ENCODE measurements around the gene DNAH1. TPM values are rescaled to one million over a fixed set of nuclear protein-coding genes. Genes with fewer than 3 reads are reported as not detected.

DNAH1 gene
- total RNA-seq, 1 donor from 2014 or later = 3.3 TPM

DNA sequence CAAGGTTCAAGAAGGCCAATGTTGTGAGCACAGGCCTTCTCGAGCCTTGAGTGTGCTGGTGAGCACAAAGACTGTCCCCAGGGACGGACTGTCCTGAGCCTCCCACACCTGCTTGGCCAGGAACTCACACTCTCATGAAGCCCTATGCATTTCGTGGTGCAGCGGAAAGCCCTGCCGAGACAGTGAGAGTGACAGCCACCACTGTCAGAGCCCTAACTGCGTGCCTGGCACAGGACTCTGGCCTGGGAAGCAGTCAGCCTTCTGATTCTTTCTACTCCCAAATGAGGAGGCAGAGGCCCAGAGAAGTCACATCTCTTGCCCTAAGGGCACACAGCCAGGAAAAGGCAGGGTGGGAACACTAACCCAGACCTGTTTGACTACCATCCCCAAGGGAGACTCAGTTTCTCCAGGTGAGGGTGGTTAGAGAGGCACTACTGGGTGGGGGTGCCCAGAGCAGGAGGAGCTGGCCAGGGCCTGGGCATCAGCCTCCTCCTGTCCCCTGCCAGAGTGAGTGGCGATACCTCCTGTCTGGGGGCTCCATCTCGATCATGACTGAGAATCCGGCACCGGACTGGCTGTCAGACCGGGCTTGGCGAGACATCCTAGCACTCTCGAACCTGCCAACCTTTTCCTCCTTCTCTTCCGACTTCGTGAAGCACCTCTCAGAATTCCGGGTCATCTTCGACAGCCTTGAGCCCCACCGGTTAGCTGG lies 78.0 kb downstream of the DNAH1 start:
- Mint-ChIP-seq H3K27me3 (ENCODE audit: unreplicated experiment) (peaks cover 15% of the 10 kb centered on the region), H3K27ac (ENCODE audit: unreplicated experiment) (peak overlapping the region; percentile 14), H3K4me1 (ENCODE audit: unreplicated experiment) (no peaks in the 10 kb centered on the region), H3K9me3 (ENCODE audit: unreplicated experiment) (no peaks in the 10 kb centered on the region), H3K36me3 (ENCODE audit: low read depth, unreplicated experiment) (no peaks in the 10 kb centered on the region), H3K4me3 (ENCODE audit: unreplicated experiment) (no peak overlapping the region)
- no peak for TF ChIP-seq CTCF (IDR thresholded peaks at IDR 0.05; ENCODE audit: unreplicated experiment)
- DNase-seq (ENCODE audit: low spot score) = no peak

- no peaks in the 10 kb centered on the region for H3K9me3 Mint-ChIP-seq (ENCODE audit: unreplicated experiment)
- peaks cover 15% of the 10 kb centered on the region for H3K27me3 Mint-ChIP-seq (ENCODE audit: unreplicated experiment)
- H3K27ac Mint-ChIP-seq (ENCODE audit: unreplicated experiment) = peak overlapping the region; percentile 14
- no peaks in the 10 kb centered on the region for H3K36me3 Mint-ChIP-seq (ENCODE audit: low read depth, unreplicated experiment)
- H3K4me3 Mint-ChIP-seq (ENCODE audit: unreplicated experiment) = no peak overlapping the region
- no peak for TF ChIP-seq CTCF (IDR thresholded peaks at IDR 0.05; ENCODE audit: unreplicated experiment)
- H3K4me1 Mint-ChIP-seq (ENCODE audit: unreplicated experiment) = no peaks in the 10 kb centered on the region
- DNase-seq (ENCODE audit: low spot score) = no peak
Measured at GRCh38 chr3:52394751-52395502, 78.8 kb downstream of the DNAH1 start.

DNA sequence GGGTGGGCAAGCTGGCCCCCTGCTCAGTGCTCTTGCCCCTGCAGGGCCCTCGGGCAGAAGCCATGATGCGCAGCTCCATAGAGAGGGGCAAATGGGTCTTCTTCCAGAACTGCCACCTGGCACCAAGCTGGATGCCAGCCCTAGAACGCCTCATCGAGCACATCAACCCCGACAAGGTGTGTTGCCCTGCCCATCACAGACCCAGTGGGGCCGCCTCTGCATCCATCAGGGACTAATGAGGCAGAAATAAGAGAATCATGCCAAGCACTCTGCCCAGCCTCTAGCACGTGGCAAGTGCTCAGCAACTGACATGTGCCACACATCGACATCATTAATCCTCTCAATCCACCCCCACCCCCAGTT lies 79.4 kb downstream of the DNAH1 start:
- peaks cover 10% of the 10 kb centered on the region for H3K27me3 Mint-ChIP-seq (ENCODE audit: unreplicated experiment)
- no peaks in the 10 kb centered on the region for H3K9me3 Mint-ChIP-seq (ENCODE audit: unreplicated experiment)
- no peaks in the 10 kb centered on the region for H3K4me1 Mint-ChIP-seq (ENCODE audit: unreplicated experiment)

DNA sequence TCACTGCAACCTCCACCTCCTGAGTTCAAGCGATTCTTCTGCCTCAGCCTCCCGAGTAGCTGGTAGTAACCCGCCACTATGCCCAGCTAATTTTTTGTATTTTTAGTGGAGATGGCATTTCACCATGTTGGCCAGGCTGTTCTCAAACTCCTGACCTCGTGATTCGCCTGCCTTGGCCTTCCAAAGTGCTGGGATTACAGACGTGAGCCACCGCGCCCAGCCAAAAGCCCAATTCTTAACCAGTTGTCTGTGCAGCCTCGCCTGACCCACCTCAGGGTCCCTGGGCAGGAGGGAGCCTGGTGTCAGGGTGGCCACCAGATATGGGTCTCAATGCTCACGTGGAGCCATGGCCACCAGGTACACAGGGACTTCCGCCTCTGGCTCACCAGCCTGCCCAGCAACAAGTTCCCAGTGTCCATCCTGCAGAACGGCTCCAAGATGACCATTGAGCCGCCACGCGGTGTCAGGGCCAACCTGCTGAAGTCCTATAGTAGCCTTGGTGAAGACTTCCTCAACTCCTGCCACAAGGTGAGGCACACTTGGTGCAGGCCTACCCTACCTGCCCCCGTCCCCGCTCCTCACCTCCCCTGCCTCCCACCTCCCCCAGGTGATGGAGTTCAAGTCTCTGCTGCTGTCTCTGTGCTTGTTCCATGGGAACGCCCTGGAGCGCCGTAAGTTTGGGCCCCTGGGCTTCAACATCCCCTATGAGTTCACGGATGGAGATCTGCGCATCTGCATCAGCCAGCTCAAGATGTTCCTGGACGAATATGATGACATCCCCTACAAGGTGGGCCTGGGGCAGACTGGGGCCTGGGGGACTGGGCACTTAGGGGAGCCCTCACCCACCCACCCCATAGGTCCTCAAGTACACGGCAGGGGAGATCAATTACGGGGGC lies 80.1 kb downstream of the DNAH1 start:
- Mint-ChIP-seq H3K4me1 (ENCODE audit: unreplicated experiment) (no peaks in the 10 kb centered on the region), H3K27ac (ENCODE audit: unreplicated experiment) (no peak overlapping the region), H3K27me3 (ENCODE audit: unreplicated experiment) (peaks cover 10% of the 10 kb centered on the region), H3K9me3 (ENCODE audit: unreplicated experiment) (no peaks in the 10 kb centered on the region), H3K4me3 (ENCODE audit: unreplicated experiment) (no peak overlapping the region), H3K36me3 (ENCODE audit: low read depth, unreplicated experiment) (peaks cover 9% of the 10 kb centered on the region)
- DNase-seq (ENCODE audit: low spot score) = no peak
- no peak for TF ChIP-seq CTCF (IDR thresholded peaks at IDR 0.05; ENCODE audit: unreplicated experiment)

More for the DNA sequence above, 79.4 kb downstream of the DNAH1 start:
- no peak for TF ChIP-seq CTCF (IDR thresholded peaks at IDR 0.05; ENCODE audit: unreplicated experiment)
- H3K36me3 Mint-ChIP-seq (ENCODE audit: low read depth, unreplicated experiment) = peaks cover 4% of the 10 kb centered on the region
- no peak for DNase-seq (ENCODE audit: low spot score)
- H3K27ac Mint-ChIP-seq (ENCODE audit: unreplicated experiment) = no peak overlapping the region
- no peak overlapping the region for H3K4me3 Mint-ChIP-seq (ENCODE audit: unreplicated experiment)

Measured in endothelial cell (in vitro differentiated cells).